H4 (cell line): ENCODE measurements around the gene ARHGAP23. TPM values are rescaled to one million over a fixed set of nuclear protein-coding genes. Genes with fewer than 3 reads are reported as not detected.
"Not testable (repeated sequence)": the region's sequence is repeated elsewhere in the genome, so short reads cannot be mapped to it uniquely, and the experiment has no call there.

Experiments
- DNase-seq: peaks from one replicate; pipeline ENCODE4 v3.0.0-alpha.2; 2015; ENCODE audit warnings: low spot score
- total RNA-seq: library from RNA; depleted of rRNA; stranded (reverse); fragments of >200 nt; shearing (Covaris generic); gene quantifications from 2 replicates; pipeline ENCODE4 v1.2.3, GENCODE V29; 2014

ARHGAP23 gene
- total RNA-seq, 1 experiment from 2014 or later, result 11.7 TPM

DNA sequence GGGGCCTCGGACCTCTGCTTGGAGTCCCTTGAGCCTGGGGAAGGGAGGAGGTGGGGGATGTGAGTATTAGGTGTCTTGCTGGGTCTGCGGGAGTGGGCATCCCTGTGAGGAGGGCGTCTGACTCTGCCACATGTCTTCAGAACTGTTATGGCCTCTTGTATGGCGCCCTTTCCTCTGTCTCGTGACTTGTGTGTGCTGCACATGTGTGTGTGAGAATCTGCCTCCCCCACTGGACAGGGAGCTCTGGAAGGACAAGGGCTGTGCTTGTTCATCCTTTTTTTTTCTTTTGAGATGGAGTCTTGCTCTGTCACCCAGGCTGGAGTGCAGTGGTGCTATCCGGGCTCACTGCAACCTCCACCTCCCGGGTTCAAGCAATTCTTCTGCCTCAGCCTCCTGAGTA, 33.4 kb downstream of the ARHGAP23 start:
- no peak for DNase-seq

GRCh38 chr17:38463451-38463858, 35.2 kb downstream of the ARHGAP23 start:
- no peak for DNase-seq

- peak; percentile 60 for DNase-seq
These were observed 36.0 kb downstream of the ARHGAP23 start for GRCh38 chr17:38464251-38464722.

- peak; percentile 91 for DNase-seq
These were observed 36.6 kb downstream of the ARHGAP23 start for GRCh38 chr17:38464723-38465390.

DNA sequence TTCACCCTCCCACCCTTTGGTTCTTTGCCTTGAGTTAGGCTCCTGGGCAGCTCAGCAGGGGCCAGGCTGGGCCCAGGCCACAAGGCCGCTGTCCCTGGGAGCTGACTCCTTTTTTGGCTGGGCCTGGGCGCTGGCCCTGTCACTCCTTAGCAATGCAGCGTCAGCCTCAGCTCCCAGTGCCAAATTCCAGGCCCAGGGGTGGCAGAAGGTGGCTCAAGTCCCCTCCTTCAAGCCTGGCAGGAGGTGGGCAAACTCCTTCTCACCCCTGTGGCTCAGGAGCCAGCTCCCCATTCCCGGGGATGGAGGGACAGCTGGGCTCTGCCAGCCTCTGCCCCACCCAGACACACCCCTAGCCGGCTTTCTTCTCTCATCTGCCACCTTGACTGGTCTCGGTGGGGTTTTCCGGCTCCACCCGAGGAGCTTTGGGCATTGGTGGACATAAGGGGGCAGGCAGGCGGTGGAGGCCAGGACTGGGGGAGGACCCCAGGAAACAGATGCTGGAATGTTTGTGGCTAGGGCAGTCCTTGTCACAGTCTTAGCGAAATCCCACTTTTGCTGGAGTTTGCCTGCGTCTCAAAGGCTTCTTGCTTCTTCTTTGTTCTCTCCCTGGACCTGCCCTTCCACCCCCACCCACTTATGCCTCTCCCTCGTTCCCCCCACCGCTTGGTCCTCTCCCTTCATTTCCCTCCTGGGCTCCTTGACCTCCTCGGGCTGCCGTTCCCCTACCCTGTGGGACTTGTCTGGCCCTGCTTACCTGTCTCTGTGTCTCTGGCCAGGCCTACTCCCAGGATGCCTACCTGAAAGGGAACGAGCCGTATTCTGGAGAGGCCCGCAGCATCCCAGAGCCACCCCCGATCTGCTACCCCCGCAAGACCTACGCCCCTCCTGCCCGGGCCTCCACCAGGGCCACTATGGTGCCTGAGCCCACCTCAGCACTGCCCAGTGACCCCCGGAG, 37.4 kb downstream of the ARHGAP23 start:
- no peak for DNase-seq

DNA sequence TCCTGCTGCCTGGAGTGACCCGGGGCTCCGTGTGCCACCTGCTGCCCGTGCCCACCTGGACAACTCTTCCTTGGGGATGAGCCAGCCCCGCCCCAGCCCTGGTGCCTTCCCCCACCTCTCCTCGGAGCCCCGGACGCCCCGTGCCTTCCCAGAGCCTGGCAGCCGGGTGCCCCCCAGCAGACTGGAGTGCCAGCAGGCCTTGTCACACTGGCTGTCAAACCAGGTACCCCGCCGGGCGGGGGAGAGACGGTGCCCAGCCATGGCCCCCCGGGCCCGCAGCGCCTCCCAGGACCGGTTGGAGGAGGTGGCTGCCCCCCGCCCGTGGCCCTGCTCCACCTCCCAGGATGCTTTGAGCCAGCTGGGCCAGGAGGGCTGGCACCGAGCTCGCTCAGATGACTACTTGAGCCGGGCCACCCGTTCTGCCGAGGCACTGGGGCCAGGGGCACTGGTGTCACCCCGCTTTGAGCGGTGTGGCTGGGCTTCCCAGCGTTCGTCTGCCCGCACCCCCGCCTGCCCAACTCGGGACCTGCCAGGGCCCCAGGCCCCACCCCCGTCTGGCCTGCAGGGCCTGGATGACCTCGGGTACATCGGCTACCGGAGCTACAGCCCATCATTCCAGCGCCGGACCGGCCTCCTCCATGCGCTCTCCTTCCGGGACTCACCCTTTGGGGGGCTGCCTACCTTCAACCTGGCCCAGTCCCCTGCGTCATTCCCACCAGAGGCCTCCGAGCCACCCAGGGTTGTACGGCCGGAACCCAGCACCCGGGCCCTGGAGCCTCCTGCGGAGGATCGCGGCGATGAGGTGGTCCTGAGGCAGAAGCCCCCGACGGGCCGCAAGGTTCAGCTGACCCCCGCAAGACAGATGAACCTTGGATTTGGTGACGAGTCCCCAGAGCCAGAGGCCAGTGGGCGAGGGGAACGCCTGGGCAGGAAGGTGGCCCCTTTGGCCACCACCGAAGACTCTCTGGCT, 38.4 kb downstream of the ARHGAP23 start:
- no peak for DNase-seq

DNA sequence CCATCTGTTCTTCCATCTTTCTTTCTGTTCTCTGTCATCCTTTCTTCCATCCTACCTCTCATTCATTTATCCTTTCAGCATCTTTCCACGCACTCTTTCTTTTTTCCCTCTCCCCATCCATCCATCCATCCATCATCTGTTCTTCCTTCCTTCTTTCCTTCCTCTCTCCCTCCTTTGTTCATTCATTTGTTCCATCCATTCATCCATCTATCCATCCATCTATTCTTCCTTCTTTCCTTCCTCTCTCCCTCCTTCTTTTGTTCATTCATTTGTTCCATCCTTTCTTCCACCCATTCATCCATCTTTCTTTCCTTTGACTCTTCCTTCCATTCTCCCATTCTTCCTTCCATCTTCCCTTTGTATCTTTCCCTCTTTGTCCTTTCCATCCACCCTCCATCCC, 39.2 kb downstream of the ARHGAP23 start:
- DNase-seq, result no peak

- DNase-seq, result no peak
These were observed 41.6 kb downstream of the ARHGAP23 start for GRCh38 chr17:38469875-38470274.

GRCh38 chr17:38471253-38471652, 43.0 kb downstream of the ARHGAP23 start:
- DNase-seq, result not testable (repeated sequence)

- not testable (repeated sequence) for DNase-seq
These were observed 46.4 kb downstream of the ARHGAP23 start for GRCh38 chr17:38474666-38475065.

DNA sequence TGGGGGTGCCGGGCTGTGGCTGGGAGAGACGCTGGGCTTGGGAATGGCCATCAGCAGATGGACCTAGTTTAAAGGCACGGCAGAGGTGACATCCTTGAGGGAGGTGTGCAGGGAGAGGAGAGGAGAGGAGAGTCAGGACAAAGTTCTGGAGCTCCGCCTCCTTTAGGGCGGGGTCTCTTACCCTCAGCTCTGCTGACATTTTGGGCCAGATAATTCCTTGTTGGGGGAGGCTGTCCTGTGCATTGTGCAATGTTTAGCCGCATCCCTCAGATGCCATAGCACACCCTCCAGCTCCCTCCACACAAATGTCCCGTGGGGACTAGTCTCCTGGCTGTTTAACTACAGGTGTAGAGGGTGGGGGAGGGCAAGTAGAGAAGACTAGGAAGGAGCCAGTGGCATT, 48.3 kb downstream of the ARHGAP23 start:
- DNase-seq, result no peak

DNA sequence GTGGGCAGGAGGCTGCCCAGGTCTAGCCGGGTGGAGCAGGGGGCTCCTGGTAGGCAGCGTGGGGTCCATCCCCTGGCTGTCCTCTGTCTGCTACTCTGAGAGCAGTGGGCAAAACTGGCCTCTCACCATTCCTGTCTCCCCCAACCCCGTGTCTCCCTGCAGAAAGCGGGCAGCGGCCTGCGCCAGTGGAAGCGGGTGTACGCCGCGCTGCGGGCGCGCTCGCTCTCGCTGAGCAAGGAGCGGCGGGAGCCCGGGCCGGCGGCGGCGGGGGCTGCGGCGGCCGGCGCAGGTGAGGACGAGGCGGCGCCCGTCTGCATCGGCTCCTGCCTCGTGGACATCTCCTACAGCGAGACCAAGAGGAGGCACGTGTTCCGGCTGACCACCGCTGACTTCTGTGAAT, 49.2 kb downstream of the ARHGAP23 start:
- not testable (repeated sequence) for DNase-seq

GRCh38 chr17:38477951-38478350, 49.7 kb downstream of the ARHGAP23 start:
- DNase-seq, result not testable (repeated sequence)

- not testable (repeated sequence) for DNase-seq
These were observed 50.4 kb downstream of the ARHGAP23 start for GRCh38 chr17:38478667-38479066.

- DNase-seq, result not testable (repeated sequence)
These were observed 53.9 kb downstream of the ARHGAP23 start for GRCh38 chr17:38482039-38482699.

DNA sequence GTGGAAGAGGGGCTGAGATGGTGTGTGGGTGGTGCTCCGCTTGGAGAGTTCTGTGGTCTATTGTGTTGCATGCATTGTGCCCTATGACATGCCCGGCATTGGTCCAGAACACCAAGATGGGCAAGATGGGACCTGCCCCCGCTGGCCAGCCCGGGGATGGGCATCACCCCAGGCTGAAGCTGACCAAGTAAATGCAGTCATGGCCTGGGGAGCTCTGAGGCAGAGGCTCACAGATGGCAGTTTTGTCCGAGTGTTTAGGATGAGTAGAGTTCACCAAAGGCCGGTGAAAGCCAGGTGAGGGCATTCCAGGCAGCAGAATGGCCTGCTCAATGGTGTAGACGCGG, 54.4 kb downstream of the ARHGAP23 start:
- not testable (repeated sequence) for DNase-seq

GRCh38 chr17:38484242-38485145, 56.2 kb downstream of the ARHGAP23 start:
- peak; percentile 55 for DNase-seq

GRCh38 chr17:38485146-38485468, 56.8 kb downstream of the ARHGAP23 start:
- no peak for DNase-seq

DNA sequence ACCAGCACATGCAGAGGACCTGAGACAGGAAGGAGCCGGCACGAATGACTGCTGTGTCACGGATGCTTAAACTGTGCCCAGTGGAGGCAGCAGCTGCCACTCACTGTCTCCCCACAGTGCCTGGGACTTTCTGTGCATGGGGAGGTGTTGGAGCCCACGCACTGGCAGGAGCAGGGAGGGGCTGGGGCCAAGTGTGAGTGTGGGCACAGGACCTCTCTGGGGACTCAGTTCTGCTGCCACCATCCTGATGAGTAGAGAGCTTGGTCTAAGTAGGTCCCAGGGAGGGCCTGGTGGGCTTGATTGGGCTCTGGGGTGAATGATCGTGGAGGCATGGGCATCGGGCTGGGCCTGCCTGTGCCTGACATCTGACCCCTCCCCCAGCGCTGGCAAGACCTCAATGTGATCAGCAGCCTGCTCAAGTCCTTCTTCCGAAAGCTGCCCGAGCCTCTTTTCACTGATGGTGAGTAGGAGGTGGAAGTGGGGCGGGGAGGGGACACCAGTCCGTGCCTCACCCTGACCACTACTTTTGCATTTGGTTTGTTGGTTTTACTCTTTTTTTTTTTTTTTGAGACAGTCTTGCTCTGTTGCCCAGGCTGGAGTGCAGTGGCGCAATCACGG, 57.5 kb downstream of the ARHGAP23 start:
- DNase-seq, result not testable (repeated sequence)

GRCh38 chr17:38489774-38490173, 61.5 kb downstream of the ARHGAP23 start:
- DNase-seq, result not testable (repeated sequence)
